GM18517 (cell line): ENCODE data around the gene IGDCC3.

Source experiments
- ATAC-seq: cut with Tn5 transposase; IDR thresholded peaks from one replicate; pipeline ENCODE4 v1.9.1; 2021; ENCODE audit warnings: mild to moderate bottlenecking, moderate library complexity; ENCODE audit not compliant: unreplicated experiment

Gene IGDCC3

DNA sequence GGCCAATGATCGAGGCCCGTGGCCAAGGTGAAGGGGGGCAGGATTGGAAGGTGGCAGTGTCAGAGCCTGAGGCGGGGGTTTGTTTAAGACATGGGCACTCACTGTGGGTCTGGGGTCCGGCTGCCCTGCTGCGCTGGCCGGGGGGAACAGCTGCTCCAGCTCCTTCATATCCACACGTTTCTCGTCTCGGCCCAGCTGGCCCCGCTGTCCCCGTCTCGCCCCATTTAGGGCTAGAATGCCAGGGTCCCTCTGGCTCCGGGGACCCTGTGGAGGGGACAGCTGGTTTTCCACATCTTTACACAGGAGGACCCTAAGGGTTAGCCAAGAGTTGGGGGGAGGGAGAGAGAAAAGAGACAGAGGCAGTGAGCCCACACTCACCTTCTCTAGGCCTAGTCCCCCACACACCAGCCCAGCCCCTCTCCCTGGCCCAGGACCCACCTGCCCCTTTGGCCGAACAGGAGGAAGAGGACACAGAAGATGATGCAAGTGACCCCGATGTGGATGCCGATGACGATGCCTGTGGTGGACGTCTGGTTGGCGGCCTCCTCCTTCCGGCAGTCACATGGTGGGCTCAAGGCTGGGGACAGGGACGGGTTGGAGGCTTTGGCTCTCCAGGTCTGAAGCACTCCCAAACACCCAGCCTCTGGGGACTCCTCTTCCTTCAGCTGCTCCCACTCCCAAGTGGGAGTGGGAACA lies 48.4 kb downstream of the IGDCC3 start:
- no peak for ATAC-seq

DNA sequence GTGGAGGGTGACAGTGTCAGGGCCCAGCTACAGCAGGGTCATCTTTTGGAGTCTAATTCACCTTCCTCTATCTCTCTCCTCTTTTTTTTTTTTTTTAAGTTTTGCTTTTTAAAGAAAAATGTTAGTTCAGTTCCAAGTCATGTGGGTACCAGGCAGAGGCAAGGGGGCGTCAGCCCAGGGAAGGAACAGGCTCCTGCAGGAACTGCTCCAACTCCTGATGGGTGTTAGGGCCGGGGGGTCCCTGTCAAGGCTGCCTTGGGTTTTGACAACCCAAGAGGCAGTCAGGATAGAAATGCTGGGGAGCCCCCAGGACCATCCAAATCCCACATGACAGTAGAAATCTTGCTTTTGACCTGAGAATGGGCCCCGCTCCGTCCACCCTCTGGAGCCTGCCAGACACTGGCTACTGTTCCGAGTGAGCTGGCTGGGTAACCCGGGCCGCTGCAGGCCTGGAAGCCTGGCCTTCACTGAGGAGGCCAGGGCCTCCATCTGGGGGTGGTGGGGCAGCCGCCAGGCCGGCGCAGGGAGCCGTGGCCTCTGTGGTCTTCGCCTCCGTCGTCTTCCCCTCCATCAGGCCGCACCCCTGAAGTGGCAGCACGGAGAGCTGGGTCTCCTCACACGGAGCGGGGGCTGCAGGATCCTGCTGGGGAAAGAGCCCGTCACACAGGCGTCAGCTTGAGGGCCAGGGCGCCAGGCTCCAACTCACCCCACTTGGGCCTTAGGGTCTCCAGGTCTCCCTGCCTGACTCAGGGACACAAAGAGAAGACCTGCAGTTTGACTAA lies 49.1 kb downstream of the IGDCC3 start:
- ATAC-seq: no peak

DNA sequence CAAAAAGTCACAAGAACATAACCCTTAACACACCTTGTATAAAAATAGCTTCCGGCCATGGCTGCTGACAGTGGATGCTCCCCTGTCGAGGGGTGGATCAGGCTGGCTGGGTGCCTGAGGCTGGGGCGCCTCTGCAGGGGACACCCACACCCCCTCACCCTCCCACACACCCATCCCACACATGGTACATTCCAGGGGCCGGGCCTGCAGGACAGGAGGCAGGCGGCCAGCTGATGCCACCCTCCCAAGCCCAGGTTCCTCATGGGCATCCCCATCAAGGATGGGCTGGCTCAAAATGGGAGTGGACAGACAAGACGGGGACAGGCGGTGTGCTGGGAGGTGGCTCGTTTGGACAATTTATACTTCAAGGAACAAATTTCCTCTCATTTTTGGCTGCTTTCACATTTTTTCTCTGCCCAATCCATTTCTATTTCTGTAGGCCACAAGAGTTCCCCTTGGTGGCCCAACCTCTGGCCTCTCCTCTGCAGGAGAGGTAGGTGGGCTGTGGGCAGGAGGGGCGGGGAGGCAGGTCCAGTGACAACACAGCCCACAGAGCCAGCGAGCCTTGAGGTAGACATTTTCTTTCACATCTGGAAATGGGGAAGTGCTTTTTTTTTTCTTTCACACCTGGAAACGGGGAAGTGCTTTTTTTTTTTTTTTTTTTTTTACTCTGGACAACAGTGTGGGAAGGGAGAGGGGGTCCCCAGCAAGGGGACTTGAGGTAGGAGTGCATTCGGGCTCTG lies 50.0 kb downstream of the IGDCC3 start:
- ATAC-seq: no peak

DNA sequence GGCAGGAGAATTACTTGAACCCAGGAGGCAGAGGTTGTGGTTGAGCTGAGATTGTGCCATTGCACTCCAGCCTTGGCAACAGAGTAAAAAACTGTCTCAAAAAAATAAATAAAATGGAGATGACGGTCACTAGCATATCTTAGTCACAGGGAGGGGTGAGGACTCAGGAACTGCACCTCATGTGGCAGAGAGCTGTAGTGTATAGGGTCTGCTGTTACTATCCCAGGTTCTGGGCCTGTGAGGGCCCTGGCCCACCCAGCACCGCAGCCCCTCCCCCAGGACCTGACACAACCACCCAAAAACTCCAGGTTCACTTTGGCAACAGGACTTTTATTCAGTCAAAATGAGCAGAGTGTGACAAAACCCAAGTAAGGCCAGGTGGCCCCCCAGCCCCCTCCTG lies 51.0 kb downstream of the IGDCC3 start:
- no peak for ATAC-seq

DNA sequence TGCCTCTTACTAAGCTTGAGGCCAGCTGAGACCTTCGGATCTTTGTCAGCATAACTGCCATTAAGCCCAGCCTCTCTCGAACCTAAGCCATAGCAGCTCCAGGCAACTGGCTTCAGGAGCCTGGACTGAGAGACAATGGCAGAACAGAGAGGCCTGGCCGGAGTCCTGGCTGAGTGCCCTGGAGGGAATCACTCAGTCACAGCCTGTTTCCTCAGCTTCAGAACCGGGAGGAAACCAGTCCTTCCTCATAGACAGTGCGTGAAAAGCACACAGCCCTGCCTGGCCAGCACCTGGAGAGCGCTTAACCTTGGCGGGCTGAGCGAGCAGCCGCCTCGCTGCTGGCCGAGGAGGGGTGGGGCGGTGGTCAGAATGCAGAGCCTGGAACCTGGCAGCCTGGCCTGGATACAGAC lies 51.7 kb downstream of the IGDCC3 start:
- ATAC-seq: no peak

DNA sequence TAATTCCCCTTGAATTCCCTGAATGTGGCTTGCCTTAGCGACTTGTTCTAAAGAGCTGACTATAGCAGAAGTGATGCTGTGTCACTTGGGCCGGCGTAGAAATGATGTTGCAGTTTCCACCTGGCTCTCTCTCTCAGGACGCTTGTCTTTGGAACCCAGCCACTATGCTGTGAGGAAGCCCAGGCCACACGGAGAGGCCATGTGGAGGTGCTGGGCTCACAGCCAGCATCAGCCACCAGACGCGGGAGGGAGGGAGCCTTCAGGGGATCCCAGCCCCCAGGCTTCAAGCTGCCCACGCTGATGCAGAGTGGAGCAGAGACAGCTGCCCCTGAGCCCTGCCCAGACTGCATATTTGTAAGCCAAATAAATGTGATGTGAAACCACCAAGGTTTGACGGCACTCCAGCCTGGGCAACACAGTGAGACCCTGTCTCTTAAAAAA lies 54.7 kb downstream of the IGDCC3 start:
- no peak for ATAC-seq

DNA sequence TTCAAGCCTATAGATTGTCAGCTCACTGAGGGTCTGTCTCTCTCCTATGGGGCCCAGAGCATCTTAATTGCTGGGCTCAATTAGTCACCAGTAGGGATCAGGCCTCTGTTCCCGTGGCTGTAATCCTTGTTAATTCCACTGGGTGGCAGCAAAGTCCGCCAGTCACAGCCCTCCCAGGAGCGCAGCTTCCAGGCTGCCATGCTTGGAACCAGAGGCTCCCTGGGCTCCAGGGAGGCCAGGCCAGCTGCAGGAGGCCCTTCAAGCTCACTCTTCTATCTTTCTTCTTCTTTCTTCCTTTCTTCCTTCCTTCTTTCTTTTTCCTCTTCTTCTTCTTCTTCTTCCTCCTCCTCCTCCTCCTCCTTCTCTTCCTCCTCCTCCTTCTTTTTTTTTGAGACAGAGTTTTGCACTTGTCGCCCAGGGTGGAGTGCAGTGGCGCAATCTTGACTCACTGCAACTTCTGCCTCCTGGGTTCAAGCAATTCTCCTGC lies 58.9 kb downstream of the IGDCC3 start:
- no peak for ATAC-seq

DNA sequence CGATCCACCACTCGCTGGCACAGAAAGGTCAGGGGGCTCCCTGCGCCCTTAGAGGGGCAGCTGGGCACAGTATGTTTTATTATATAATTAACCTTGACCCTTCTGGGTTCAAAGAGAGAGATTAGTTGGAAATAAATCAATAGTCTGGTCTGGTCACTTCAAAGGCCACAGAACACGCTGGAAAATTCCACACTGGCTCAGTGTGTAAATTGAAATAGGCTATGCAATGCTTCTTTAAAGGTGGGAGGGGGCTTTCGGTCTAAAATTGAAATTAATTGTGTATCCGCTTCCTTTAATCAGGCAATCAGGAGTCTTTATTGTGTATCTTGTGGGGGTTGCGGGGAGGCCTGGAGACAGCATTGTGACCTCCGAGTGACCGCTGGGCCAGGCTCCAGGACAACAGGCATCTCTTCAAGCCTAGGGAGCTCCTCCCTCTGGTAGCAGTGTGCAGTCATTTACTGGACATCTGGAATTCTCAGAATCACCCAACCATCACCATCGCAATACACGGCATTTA lies 65.3 kb downstream of the IGDCC3 start:
- ATAC-seq: no peak

DNA sequence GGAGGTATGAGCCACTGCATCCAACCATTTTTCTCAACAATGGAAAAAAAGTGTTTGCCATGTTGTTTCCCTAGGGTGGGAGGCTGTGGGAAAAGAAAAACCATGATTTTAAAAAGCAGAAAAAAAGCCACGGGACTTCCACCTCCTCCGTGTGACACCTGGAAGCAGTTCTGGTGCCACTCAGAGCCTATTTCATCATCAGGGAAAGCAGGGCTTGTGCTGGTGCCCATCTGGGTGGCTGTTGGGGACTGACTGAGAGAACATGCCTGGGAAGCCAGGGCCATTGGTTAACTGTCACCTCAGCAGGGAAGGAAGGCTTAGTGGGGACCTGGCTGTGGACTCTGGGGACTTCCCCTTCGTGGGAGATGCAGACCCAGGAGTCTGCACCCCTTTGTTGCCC lies 66.0 kb downstream of the IGDCC3 start:
- no peak for ATAC-seq

DNA sequence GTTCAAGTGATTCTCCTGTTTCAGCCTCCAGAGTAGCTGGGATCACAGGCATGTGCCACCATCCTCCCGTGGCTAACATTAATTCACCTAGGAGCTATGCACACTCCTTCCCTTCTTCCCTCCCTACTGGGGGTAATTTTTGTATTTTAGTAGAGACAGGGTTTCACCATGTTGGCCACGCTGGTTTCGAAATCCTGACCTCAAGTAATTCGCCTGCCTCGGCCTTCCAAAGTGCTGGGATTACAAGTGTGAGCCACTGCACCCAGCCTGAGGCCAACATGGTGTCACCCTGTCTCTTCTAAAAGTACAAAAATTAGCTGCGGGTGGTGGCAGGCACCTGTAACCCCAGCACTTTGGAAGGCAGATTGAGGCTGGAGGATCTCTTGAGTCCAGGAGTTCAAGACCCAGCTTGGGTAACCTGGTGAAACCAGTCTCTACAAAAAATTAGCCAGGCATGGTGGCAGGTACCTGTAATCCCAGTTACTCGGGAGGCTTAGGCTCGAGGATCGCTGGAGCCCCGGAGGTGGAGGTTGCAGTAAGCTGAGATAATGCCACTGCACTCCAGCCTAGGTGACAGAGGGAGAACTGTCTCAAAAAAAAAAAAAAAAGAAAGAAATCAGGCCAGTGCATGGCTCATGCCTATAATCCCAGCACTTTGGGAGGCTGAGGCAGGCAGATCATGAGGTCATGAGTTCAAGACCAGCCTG lies 67.2 kb downstream of the IGDCC3 start:
- ATAC-seq: no peak

DNA sequence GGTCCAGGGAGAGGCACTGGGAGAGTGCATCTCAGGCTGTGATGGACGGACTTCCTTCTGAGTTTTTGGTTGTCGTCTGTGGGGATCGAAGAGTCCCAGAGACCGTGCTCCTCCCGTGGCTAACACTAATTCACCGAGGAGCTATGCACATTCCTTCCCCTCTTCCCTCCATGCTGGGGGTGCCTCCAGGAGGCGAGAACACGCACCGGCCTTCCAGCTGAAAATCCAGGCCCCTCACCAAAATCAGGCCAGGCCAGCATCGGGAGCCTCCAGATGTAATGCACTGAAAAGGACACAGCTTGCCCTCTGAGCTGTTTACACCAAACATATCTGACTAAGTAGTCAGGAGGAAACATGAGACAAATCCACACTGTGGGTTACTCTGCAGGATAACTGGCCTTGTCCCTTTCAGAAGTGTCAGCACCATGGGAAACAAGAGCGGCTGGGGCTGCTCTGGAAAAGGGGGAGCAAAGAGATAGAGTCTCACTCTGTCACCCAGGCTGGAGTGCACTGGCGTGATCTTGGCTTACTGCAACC lies 67.9 kb downstream of the IGDCC3 start:
- ATAC-seq: no peak

DNA sequence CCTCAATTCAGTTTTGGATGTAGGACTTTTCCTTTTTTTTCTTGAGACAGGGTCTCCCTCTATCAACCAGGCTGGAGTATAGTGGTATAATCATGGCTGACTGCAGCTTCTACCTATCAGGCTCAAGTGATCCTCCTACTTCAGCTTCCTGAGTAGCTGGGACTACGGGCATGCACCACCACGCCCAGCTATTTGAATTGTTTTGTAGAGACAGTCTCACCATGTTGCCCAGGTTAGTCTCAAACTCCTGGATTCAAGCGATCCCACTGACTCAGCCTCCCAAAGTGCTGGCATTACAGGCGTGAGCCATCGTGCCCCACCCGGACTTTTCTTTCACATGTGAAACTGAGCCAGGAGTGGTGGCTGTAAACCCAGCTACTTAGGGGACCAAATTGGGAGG lies 69.8 kb downstream of the IGDCC3 start:
- no peak for ATAC-seq

DNA sequence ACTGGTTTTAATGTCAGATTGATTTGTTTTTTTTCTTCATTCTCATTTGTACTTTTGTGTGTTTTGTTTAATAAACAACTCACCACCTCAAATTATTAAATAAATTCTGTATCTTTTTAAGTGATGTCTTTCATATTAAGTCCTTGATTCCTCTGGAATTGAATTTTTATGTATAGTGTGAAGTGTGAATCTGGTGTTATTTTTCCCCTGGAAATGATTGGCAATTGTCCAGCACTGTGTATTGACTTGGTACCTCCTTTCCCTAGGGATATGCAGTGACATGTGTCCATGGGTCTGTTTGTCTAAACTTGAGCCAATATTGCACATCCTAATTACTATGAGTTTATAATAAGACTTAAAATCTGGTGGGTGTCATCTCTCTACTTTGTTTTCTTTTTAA lies 71.3 kb downstream of the IGDCC3 start:
- no peak for ATAC-seq

DNA sequence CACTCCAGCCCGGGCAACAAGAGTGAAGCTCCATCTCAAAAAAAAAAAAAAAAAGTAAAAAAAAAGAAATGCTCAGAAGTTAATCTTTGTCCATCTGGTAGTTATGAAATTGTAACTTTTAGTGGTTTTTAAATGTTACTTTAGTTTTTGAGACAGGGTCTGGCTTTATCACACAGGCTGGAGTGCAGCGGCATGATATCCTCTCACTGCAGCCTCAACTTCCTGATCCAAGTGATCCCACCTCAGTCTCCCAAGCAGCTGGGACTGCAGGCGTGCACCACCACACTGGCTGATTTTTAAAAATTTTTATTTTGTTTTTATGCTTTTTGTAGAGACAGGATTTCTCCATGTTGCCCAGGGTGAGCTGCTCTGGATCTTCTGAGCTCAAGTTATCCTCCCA lies 72.0 kb downstream of the IGDCC3 start:
- ATAC-seq: no peak

DNA sequence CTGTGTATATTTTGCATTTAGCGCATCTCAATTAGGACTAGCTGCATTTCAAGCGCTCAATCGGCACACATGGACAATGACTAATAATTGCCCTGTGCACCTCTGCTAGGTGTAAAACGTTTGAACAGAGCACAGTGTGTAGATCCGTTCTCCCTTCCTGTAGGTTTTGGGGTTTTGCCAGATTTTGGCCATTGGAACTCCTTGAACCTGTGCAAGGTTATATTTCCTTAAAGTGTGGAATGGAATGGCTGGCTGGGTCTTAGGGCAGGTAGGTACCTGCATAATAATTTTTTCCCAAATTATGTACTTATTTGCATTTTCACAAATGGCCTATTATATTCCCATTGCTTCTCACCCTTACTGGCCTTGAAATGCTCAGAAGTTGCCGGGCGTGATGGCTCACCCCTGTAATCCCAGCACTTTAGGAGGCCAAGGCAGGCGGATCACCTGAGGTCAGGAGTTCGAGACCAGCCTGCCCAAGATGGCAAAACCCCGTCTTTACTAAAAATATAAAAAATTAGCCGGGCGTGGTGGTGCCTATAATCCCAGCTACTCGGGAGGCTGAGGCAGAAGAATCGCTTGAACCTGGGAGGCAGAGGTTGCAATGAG lies 72.5 kb downstream of the IGDCC3 start:
- no peak for ATAC-seq

DNA sequence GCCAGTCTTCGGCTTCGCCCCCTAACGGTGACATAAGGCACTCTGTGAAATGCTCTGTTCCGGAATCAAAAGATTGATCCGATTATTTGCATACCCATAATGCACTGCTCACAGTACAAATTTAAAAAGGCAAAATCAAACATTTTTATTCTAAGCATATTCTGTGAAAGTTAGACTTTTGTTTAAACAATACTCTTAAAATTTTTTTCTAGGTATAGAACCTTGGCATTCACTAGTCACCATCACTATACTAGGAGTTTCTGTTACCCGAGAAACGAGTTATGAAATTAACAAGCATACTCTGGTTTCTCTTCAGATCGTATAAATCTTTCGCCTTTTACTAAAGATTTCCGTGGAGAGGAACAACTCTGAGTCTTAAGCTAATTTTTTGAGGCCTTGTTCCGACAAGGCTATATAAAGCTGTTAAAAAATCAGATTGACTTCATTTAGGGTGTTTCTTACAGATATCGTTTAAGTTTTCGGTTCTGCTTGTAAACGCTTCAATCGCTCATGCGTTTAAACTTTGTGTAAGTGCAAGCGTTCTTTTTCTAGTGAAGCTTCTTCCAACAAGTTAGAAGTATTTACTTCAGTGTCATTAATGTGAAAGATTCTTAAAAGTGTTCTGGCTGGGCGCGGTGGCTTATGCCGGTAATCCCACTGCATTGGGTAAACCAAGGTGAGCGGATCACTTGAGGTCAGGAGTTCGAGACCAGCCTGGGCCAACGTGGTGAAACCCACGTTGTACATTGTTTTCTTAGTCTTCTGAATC lies 73.2 kb downstream of the IGDCC3 start, which contains the start of gene RNU5B-1:
Gene RNU5B-1 (plus strand): TSS at position 297 of the 769 bp plus-strand sequence.
- ATAC-seq: peak; percentile 69

DNA sequence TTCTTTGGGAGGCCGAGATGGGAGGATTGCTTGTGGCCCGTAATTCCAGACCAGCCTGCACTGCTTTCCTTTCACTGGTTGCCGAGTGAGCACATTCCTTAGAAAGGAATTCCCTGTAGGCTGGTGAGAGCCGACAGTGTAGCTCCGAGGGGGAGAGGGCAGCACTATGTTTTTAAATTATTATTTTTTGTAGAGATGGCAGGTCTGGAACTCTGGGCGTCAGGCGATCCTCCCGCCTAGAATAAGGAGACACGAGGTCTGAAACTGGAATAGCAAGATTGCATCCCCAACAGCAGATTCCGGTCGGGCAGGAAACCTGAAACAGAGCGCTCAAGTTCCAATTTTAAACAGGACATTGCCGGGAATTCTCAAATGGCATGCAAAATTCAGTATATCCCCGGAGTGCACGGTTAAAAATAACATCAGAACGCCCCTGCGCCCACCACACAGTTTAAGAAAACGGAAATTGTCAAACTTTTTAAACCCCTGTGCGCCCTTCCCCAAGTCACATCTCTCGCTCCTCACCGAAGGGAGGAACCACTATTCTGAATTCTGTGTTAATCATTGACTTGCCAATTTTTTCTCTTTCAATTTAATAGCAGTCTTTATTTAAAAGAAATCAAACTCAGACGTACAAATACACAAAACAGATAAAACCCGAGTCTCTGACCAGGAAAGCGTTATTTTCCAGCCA lies 74.0 kb downstream of the IGDCC3 start:
- no peak for ATAC-seq

DNA sequence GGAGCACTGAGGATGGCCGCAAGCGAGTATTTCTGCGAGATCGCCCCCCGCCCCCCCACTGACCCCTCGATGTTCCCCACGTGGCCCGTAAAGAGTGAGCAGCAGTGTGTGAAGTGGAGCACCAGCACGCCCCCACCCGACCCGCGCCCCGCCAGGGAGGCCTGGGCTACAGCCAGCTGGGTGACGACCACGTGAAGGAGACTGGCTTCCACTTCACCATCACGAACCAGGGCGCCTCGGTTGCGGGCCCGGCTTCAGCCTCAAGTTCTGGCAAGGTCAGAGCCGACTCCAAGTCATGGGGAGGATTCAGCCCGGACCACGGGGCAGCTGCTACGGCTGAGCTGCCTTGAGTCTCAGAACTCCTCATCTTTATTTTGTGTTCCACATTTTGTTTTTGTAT lies 75.7 kb downstream of the IGDCC3 start:
- no peak for ATAC-seq
